Tibial artery (tissue), 4 donors: Measurements from ENCODE around the gene SMYD3.

Experiments used
- DNase-seq, 2 donors: peaks; one replicate each; pipeline ENCODE4 v3.0.0-alpha.2; 2019
- H3K27ac ChIP-seq, 2 donors: fragments of 200-600 bp; sonication (generic) in 1 of 2; 1 replicate in 1 of 2; 2 replicates in 1 of 2; pipeline ENCODE4 v1.5.1; 2018 to 2019; ENCODE audit warnings: mild to moderate bottlenecking in 1 of 2
- H3K27me3 ChIP-seq, 2 donors: fragments of 200-600 bp; sonication (generic) in 1 of 2; one replicate each; pipeline versions ENCODE4 v1.5.1 to v1.6.0; 2016 to 2019
- H3K36me3 ChIP-seq, 3 donors: fragments of 200-600 bp; sonication (generic) in 2 of 3; one replicate each; pipeline ENCODE4 v1.5.1; 2016 to 2019; ENCODE audit warnings: mild to moderate bottlenecking in 2 of 3
- H3K4me1 ChIP-seq, 4 donors: fragments of 200-600 bp; sonication (generic) in 2 of 4; 1 replicate in 3 of 4; 2 replicates in 1 of 4; pipeline ENCODE4 v1.5.1; 2016 to 2019
- H3K4me3 ChIP-seq, 2 donors: fragments of 200-600 bp; sonication (generic) in 1 of 2; 1 replicate in 1 of 2; 2 replicates in 1 of 2; pipeline ENCODE4 v1.5.1; 2018 to 2019; ENCODE audit warnings: mild to moderate bottlenecking in 2 of 2
- H3K9me3 ChIP-seq, 3 donors: fragments of 200-600 bp; sonication (generic) in 1 of 3; one replicate each; pipeline ENCODE4 v1.5.1; 2016 to 2019
- CTCF ChIP-seq, 2 experiments: fragments of 200-600 bp in 1 of 2; fragments of 450-650 bp in 1 of 2; IDR thresholded peaks; one replicate each; pipeline ENCODE4 v1.5.1; 2017 to 2019; ENCODE audit warnings: antibody characterized with exemption in 2 of 2, mild to moderate bottlenecking in 1 of 2, moderate library complexity in 1 of 2
- intact Hi-C: fragments of 100-400 bp; cut with DNase I; formaldehyde crosslinking; loops from one replicate; pipeline ENCODE4 v1.15.0; 2023; ENCODE audit warnings: low total_unique reads

SMYD3 gene

GRCh38 chr1:245807306-245807705 lies 699.8 kb downstream of the SMYD3 start:
- intact Hi-C loops: no loop called here
- H3K4me3 ChIP-seq: no peak overlapping the region
- H3K27ac ChIP-seq: no peak overlapping the region
- TF ChIP-seq CTCF (IDR thresholded peaks at IDR 0.05): no peak
- no peak for DNase-seq
- H3K36me3 ChIP-seq: no peaks in the 10 kb centered on the region
- no peaks in the 10 kb centered on the region for H3K9me3 ChIP-seq
- no peaks in the 10 kb centered on the region for H3K27me3 ChIP-seq
- no peaks in the 10 kb centered on the region for H3K4me1 ChIP-seq

- TF ChIP-seq CTCF (IDR thresholded peaks at IDR 0.05): no peak
- H3K4me1 ChIP-seq: no peaks in the 10 kb centered on the region
These were observed 701.5 kb downstream of the SMYD3 start for GRCh38 chr1:245805532-245805931.

GRCh38 chr1:245804696-245805095 lies 702.4 kb downstream of the SMYD3 start:
- Histone ChIP-seq H3K4me1 (no peaks in the 10 kb centered on the region), H3K4me3 (no peak overlapping the region), H3K27me3 (no peaks in the 10 kb centered on the region), H3K27ac (no peak overlapping the region), H3K36me3 (no peaks in the 10 kb centered on the region), H3K9me3 (no peaks in the 10 kb centered on the region)
- intact Hi-C loops: no loop called here
- DNase-seq: no peak
- no peak for TF ChIP-seq CTCF (IDR thresholded peaks at IDR 0.05)

More at GRCh38 chr1:245805532-245805931, 701.5 kb downstream of the SMYD3 start:
- H3K27me3 ChIP-seq: no peaks in the 10 kb centered on the region
- H3K9me3 ChIP-seq: no peaks in the 10 kb centered on the region
- DNase-seq: no peak
- intact Hi-C loops: no loop called here
- H3K36me3 ChIP-seq: no peaks in the 10 kb centered on the region
- no peak overlapping the region for H3K4me3 ChIP-seq
- H3K27ac ChIP-seq: no peak overlapping the region

GRCh38 chr1:245803666-245804037 lies 703.4 kb downstream of the SMYD3 start:
- TF ChIP-seq CTCF (IDR thresholded peaks at IDR 0.05): no peak
- no peaks in the 10 kb centered on the region for H3K27me3 ChIP-seq
- intact Hi-C loops: no loop called here
- no peak overlapping the region for H3K27ac ChIP-seq
- H3K36me3 ChIP-seq: no peaks in the 10 kb centered on the region
- no peaks in the 10 kb centered on the region for H3K9me3 ChIP-seq
- no peak overlapping the region for H3K4me3 ChIP-seq
- no peak for DNase-seq
- H3K4me1 ChIP-seq: no peaks in the 10 kb centered on the region

GRCh38 chr1:245802941-245803665 lies 704.0 kb downstream of the SMYD3 start:
- no peak overlapping the region for H3K27ac ChIP-seq
- no peak for DNase-seq
- no peaks in the 10 kb centered on the region for H3K36me3 ChIP-seq
- H3K4me1 ChIP-seq: no peaks in the 10 kb centered on the region
- no peaks in the 10 kb centered on the region for H3K27me3 ChIP-seq
- no peak overlapping the region for H3K4me3 ChIP-seq
- no peak for TF ChIP-seq CTCF (IDR thresholded peaks at IDR 0.05)
- no peaks in the 10 kb centered on the region for H3K9me3 ChIP-seq
- intact Hi-C loops: no loop called here
